DOHH2 (cell line): ENCODE data around the gene DISP1.
A peak's percentile ranks its signal among the peaks of the same experiment; 100 is the strongest.

ENCODE experiments used
- H3F3A ChIP-seq: fragments of 200-600 bp; sonication (generic), shearing (Covaris generic); 2 replicates; pipeline ENCODE4 v1.6.0; 2016; ENCODE audit warnings: antibody characterized with exemption, mild to moderate bottlenecking; ENCODE audit not compliant: control insufficient read depth, insufficient read depth
- H3K27ac ChIP-seq: fragments of 200-600 bp; sonication (generic); 2 replicates; pipeline ENCODE4 v1.5.1; 2014; ENCODE audit warnings: low read depth, mild to moderate bottlenecking, low read length, moderate library complexity
- H3K27me3 ChIP-seq: fragments of 200-600 bp; sonication (generic); 2 replicates; pipeline ENCODE4 v1.6.1; 2014; ENCODE audit warnings: mild to moderate bottlenecking, low read length, mixed read lengths; ENCODE audit not compliant: control insufficient read depth
- H3K36me3 ChIP-seq: fragments of 200-600 bp; sonication (generic); 2 replicates; pipeline ENCODE4 v1.6.1; 2014; ENCODE audit warnings: mild to moderate bottlenecking, low read length, moderate library complexity, mixed read lengths; ENCODE audit not compliant: control insufficient read depth
- H3K4me1 ChIP-seq: fragments of 200-600 bp; sonication (generic); 2 replicates; pipeline ENCODE4 v1.6.1; 2014; ENCODE audit warnings: mild to moderate bottlenecking, low read length, mixed read lengths; ENCODE audit not compliant: control insufficient read depth
- H3K4me2 ChIP-seq: fragments of 200-600 bp; sonication (generic); 2 replicates; pipeline ENCODE4 v1.6.0; 2014; ENCODE audit warnings: mild to moderate bottlenecking, low read length, moderate library complexity
- H3K4me3 ChIP-seq: fragments of 200-600 bp; sonication (generic); 2 replicates; pipeline ENCODE4 v1.5.1; 2014; ENCODE audit warnings: mild to moderate bottlenecking, low read length, mixed read lengths
- H3K79me2 ChIP-seq: fragments of 200-600 bp; sonication (generic); 2 replicates; pipeline ENCODE4 v1.6.1; 2014; ENCODE audit warnings: mild to moderate bottlenecking, low read length, mixed read lengths; ENCODE audit not compliant: control insufficient read depth
- H3K9me2 ChIP-seq: fragments of 200-600 bp; sonication (generic); replicated peaks from 2 replicates; pipeline ENCODE4 v1.6.1; 2014; ENCODE audit warnings: mild to moderate bottlenecking, low read length, mixed read lengths; ENCODE audit not compliant: control insufficient read depth
- H3K9me3 ChIP-seq: fragments of 200-600 bp; sonication (generic); 2 replicates; pipeline ENCODE4 v1.6.1; 2014; ENCODE audit warnings: antibody characterized with exemption, low read length, mixed read lengths; ENCODE audit not compliant: control insufficient read depth, insufficient read depth
- H4K20me1 ChIP-seq: fragments of 200-600 bp; sonication (generic); 2 replicates; pipeline ENCODE4 v1.6.0; 2014; ENCODE audit warnings: low read depth, mild to moderate bottlenecking, antibody characterized with exemption, low read length, moderate library complexity; ENCODE audit not compliant: control insufficient read depth, insufficient read depth
- EZH2phosphoT487 ChIP-seq: fragments of 200-600 bp; sonication (generic); IDR thresholded peaks from 2 replicates; pipeline ENCODE4 v1.6.1; 2017; ENCODE audit warnings: borderline replicate concordance, mild to moderate bottlenecking, antibody characterized with exemption, low read length, moderate library complexity, mixed read lengths
- TF ChIP-seq, protein P1 (sequence below): fragments of 200-600 bp; sonication (generic); IDR thresholded peaks from one replicate; pipeline ENCODE4 v1.5.1; 2014; ENCODE audit warnings: antibody characterized with exemption, mild to moderate bottlenecking, low read depth, low read length; ENCODE audit not compliant: poor library complexity, severe bottlenecking

The DISP1 gene

DNA sequence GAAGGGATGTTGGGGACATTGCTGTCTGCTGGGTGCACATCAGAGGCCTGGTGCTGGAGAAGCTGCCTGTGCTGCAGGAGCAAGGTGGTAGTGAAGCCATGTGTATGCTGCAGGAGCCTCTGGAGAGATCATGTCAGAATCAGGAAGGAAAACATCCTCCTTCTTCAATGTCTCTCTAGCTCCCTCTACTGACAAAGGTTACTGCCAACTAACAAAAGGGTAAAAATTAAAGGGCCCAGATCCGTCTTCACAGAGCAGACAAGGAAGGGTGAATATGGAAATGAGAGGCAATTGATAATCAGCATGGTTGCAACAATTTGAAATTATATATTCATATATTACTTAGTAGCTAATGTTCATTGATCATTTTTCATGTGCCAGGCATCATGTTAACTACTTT lies 45.7 kb upstream of the DISP1 start:
- no peaks in the 10 kb centered on the region for H4K20me1 ChIP-seq
- H3K4me2 ChIP-seq = no peak overlapping the region
- H3K4me1 ChIP-seq = peaks cover 22% of the 10 kb centered on the region
- H3K9me3 ChIP-seq = peaks cover 12% of the 10 kb centered on the region
- no peak for TF ChIP-seq EZH2phosphoT487
- TF ChIP-seq, protein P1, sequence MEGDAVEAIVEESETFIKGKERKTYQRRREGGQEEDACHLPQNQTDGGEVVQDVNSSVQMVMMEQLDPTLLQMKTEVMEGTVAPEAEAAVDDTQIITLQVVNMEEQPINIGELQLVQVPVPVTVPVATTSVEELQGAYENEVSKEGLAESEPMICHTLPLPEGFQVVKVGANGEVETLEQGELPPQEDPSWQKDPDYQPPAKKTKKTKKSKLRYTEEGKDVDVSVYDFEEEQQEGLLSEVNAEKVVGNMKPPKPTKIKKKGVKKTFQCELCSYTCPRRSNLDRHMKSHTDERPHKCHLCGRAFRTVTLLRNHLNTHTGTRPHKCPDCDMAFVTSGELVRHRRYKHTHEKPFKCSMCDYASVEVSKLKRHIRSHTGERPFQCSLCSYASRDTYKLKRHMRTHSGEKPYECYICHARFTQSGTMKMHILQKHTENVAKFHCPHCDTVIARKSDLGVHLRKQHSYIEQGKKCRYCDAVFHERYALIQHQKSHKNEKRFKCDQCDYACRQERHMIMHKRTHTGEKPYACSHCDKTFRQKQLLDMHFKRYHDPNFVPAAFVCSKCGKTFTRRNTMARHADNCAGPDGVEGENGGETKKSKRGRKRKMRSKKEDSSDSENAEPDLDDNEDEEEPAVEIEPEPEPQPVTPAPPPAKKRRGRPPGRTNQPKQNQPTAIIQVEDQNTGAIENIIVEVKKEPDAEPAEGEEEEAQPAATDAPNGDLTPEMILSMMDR = peak; percentile 46
- no peak overlapping the region for H3K4me3 ChIP-seq
- peaks cover 8% of the 10 kb centered on the region for H3F3A ChIP-seq
- no peaks in the 10 kb centered on the region for H3K27me3 ChIP-seq
- no peak overlapping the region for H3K27ac ChIP-seq
- no peaks in the 10 kb centered on the region for H3K79me2 ChIP-seq
- no peaks in the 10 kb centered on the region for H3K36me3 ChIP-seq
- H3K9me2 ChIP-seq = no peaks in the 10 kb centered on the region

GRCh38 chr1:222769971-222770620 lies 44.7 kb upstream of the DISP1 start:
- H3K4me3 ChIP-seq = no peak overlapping the region
- no peak overlapping the region for H3K27ac ChIP-seq
- H4K20me1 ChIP-seq = no peaks in the 10 kb centered on the region
- H3K4me1 ChIP-seq = peaks cover 22% of the 10 kb centered on the region
- no peak for TF ChIP-seq EZH2phosphoT487
- TF ChIP-seq, protein P1 = no peak
- no peak overlapping the region for H3K4me2 ChIP-seq
- H3K9me3 ChIP-seq = peaks cover 12% of the 10 kb centered on the region
- no peaks in the 10 kb centered on the region for H3K79me2 ChIP-seq
- no peaks in the 10 kb centered on the region for H3K9me2 ChIP-seq
- H3F3A ChIP-seq = peaks cover 8% of the 10 kb centered on the region
- peaks cover 3% of the 10 kb centered on the region; the same call in 1 of the 2 replicates for H3K27me3 ChIP-seq
- H3K36me3 ChIP-seq = no peaks in the 10 kb centered on the region

DNA sequence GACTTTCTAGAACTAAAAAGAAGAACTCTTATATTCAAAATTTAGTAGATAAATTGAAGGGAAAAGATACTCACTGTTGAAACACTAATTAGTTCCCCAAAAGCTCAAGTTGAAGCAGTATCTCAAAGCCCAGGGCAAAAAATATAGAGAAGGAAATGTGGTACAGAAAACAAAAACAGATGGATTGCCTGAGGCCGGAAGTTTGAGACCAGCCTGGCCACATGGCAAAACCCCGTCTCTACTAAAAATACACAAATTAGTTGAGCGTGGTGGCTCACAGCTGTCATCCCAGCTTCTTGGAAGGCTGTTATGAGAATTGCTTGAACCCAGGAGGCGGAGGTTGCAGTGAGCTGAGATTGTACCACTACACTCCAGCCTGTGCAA lies 41.9 kb upstream of the DISP1 start:
- Histone ChIP-seq H3K4me2 (peak overlapping the region; percentile 55), H3K9me3 (peaks cover 12% of the 10 kb centered on the region), H3K27ac (peak overlapping the region; percentile 40), H3K4me1 (peaks cover 22% of the 10 kb centered on the region), H3K4me3 (0 out of 2 replicates have a peak overlapping the region, but pooled peaks have one; percentile 38), H3K79me2 (no peaks in the 10 kb centered on the region), H3K9me2 (no peaks in the 10 kb centered on the region), H3K36me3 (no peaks in the 10 kb centered on the region), H3F3A (peaks cover 8% of the 10 kb centered on the region), H4K20me1 (no peaks in the 10 kb centered on the region), H3K27me3 (peaks cover 3% of the 10 kb centered on the region; the same call in 1 of the 2 replicates)
- TF ChIP-seq EZH2phosphoT487 = no peak
- TF ChIP-seq, protein P1 = no peak
